Omental fat pad (tissue), 4 donors: Measurements from ENCODE around the gene TAS1R1. TPM values are rescaled to one million over a fixed set of nuclear protein-coding genes. Genes with fewer than 3 reads are reported as not detected.

Experiments
- ATAC-seq: fragments of 150-250 bp; one replicate; pipeline ENCODE4 v1.9.1; 2016; ENCODE audit warnings: mild to moderate bottlenecking, moderate library complexity; ENCODE audit not compliant: low FRiP score
- DNase-seq: peaks from one replicate; pipeline ENCODE4 v3.0.0-alpha.2; 2019; ENCODE audit warnings: low spot score
- CTCF ChIP-seq, 3 donors: fragments of 450-650 bp; IDR thresholded peaks; one replicate each; pipeline ENCODE4 v1.5.1; 2016 to 2017; ENCODE audit warnings: antibody characterized with exemption in 3 of 3, mild to moderate bottlenecking in 3 of 3, moderate library complexity in 2 of 3
- small RNA-seq: library from RNA; depleted of rRNA; stranded (forward); fragments of <200 nt; gene quantifications from one replicate; pipeline ENCODE3, GENCODE V24; 2016
- total RNA-seq, 4 donors: library from RNA; depleted of rRNA; stranded (reverse); fragments of >200 nt; gene quantifications; one replicate each; pipeline ENCODE4 v1.1.0, GENCODE V29; 2016

TAS1R1 gene
- total RNA-seq, 4 donors from 2014 or later = 0.19 TPM; not detected in 3

DNA sequence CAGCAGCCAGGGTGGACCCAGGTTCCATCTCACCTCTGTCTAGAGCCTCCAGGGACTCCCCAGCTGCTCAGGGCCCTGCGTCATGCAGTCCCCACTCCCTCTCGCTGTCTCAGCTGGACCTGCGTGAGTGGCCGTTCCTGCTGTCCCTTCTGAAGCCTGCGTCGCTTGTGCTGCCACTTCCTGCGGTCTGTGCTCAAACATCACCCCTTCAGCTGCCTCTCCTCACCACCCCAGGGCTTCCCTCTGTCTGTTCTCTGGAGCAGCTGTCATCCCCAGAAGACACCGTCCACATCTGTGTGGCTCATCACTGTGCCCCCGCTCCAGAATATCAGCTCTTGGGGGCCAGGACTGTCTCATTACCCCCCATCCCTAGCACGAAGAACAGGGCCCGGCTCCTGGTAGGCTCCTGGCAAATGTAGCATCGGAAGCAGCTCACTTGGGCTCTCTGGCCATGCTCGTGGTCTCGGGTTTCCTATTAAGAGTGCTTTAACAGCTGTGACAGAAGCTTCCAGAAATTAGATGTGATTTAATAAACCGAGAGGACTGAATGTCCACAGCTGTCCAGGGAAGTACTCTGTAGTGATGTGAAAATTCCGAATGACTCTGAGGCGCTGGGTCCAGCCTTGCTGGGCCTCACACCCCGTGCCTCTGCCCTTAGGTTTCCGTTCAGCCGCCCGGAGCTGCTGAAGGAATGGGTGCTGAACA, 72.9 kb downstream of the TAS1R1 start:
- ATAC-seq (no peak), DNase-seq (no peak)
- no peak for TF ChIP-seq CTCF (IDR thresholded peaks at IDR 0.05)

- DNase-seq = no peak
- no peak for ATAC-seq
- TF ChIP-seq CTCF (IDR thresholded peaks at IDR 0.05) = no peak
Measured at GRCh38 chr1:6628971-6629479, 73.9 kb downstream of the TAS1R1 start.

Small RNA genes lying within 50 kb of the gene (small RNA-seq; reads per million reads assigned to genes)
- not detected for gene RNU6-731P

Other genes with a start within 250 kb of the TAS1R1 start
- 10 to 100 TPM in 2 of 4 donors, 1 to 10 TPM in 2; 7.4 to 16.7 (median 9.2) TPM for gene ACOT7, start 161.5 kb upstream of the TAS1R1 start, total RNA-seq
- gene HES2, start 135.4 kb upstream of the TAS1R1 start, total RNA-seq = under 1 TPM in 1 of 4 donors, not detected in 3; 0.12 TPM
- gene ESPN, start 130.5 kb upstream of the TAS1R1 start, total RNA-seq = under 1 TPM in 1 of 4 donors, not detected in 3; 0.12 TPM
- gene TNFRSF25, start 89.1 kb upstream of the TAS1R1 start, total RNA-seq = 10 to 100 TPM in 1 of 4 donors, 1 to 10 TPM in 3; 4.4 to 25.5 (median 6.6) TPM
- 10 to 100 TPM in 1 of 4 donors, 1 to 10 TPM in 3; 6.6 to 24.6 (median 7.9) TPM for gene PLEKHG5, start 63.6 kb upstream of the TAS1R1 start, total RNA-seq
- 10 to 100 TPM; 18.2 to 45.2 (median 24.7) TPM for gene NOL9, start 794 bp upstream of the TAS1R1 start, total RNA-seq
- gene ZBTB48, start 24.7 kb downstream of the TAS1R1 start, total RNA-seq = 10 to 100 TPM in 3 of 4 donors, 1 to 10 TPM in 1; 9.9 to 19.2 (median 13.4) TPM
- 10 to 100 TPM; 48.3 to 98.5 (median 57.0) TPM for gene KLHL21, start 47.6 kb downstream of the TAS1R1 start, total RNA-seq
- 10 to 100 TPM in 3 of 4 donors, 1 to 10 TPM in 1; 8.6 to 15.1 (median 14.7) TPM for gene PHF13, start 58.4 kb downstream of the TAS1R1 start, total RNA-seq
- 10 to 100 TPM; 11.6 to 35.0 (median 23.2) TPM for gene THAP3, start 69.6 kb downstream of the TAS1R1 start, total RNA-seq
- 10 to 100 TPM; 26.2 to 50.9 (median 30.5) TPM for gene DNAJC11, start 146.5 kb downstream of the TAS1R1 start, total RNA-seq
- gene CAMTA1, start 230.1 kb downstream of the TAS1R1 start, total RNA-seq = 10 to 100 TPM; 45.3 to 68.9 (median 62.0) TPM